ENCODE measurements around the gene ARAP1.

DNA sequence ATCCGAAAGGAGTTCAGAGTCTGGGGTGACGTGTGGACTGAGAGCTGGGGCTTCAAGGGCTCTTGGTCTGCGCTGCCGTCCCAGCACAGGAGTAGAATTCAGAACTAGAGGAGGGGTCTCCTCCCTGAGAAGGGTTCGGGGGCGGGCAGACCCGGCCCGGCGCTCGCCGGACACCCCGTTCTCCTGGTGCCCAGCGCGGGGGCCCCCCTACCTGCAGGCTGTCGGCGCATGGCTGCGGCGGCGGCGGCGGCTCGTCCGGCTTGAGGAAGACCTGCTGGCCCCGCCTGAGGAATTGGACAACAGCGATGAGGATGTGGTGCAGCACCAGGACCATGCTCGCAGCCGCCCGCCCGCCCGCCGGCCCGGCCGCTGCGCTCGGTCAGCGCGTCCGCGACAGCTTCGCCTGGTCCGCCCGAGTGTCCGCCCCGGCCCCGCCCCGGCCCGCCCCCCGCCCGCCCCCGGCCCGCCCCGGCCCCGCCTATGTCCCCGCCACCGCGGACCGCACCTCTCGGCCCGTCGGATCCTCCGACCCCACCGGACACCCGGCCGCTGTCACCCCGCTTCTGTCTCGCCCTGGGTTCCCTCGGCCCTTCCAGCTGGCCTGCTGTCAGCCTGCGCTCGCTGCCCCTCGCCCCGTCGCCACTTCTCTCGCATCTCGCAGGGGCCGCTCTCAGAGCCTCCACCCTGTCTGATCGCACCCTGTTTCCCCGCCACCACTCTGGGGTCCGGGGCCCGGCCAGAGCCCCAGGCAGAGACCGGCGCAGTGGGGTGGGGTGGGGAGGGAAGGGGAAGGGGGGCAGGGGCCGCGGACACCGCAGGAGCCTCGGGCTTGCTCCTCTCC is 109.9 kb downstream of the ARAP1 start:
- TF ChIP-seq, protein P1, sequence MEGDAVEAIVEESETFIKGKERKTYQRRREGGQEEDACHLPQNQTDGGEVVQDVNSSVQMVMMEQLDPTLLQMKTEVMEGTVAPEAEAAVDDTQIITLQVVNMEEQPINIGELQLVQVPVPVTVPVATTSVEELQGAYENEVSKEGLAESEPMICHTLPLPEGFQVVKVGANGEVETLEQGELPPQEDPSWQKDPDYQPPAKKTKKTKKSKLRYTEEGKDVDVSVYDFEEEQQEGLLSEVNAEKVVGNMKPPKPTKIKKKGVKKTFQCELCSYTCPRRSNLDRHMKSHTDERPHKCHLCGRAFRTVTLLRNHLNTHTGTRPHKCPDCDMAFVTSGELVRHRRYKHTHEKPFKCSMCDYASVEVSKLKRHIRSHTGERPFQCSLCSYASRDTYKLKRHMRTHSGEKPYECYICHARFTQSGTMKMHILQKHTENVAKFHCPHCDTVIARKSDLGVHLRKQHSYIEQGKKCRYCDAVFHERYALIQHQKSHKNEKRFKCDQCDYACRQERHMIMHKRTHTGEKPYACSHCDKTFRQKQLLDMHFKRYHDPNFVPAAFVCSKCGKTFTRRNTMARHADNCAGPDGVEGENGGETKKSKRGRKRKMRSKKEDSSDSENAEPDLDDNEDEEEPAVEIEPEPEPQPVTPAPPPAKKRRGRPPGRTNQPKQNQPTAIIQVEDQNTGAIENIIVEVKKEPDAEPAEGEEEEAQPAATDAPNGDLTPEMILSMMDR (IDR thresholded peaks at IDR 0.05) = no peak
- TF ChIP-seq POLR2A (IDR thresholded peaks at IDR 0.05) (no peak), EP300 (IDR thresholded peaks at IDR 0.05) (no peak), POLR2AphosphoS5 (IDR thresholded peaks at IDR 0.05) (peak in 1 of 3 donors; percentile 36)
